ENCODE results near the gene SMCHD1. TPM values are rescaled to one million over a fixed set of nuclear protein-coding genes. Genes with fewer than 3 reads are reported as not detected.

The SMCHD1 gene
- total RNA-seq, 1 experiment from 2014 or later, result 89.2 TPM

DNA sequence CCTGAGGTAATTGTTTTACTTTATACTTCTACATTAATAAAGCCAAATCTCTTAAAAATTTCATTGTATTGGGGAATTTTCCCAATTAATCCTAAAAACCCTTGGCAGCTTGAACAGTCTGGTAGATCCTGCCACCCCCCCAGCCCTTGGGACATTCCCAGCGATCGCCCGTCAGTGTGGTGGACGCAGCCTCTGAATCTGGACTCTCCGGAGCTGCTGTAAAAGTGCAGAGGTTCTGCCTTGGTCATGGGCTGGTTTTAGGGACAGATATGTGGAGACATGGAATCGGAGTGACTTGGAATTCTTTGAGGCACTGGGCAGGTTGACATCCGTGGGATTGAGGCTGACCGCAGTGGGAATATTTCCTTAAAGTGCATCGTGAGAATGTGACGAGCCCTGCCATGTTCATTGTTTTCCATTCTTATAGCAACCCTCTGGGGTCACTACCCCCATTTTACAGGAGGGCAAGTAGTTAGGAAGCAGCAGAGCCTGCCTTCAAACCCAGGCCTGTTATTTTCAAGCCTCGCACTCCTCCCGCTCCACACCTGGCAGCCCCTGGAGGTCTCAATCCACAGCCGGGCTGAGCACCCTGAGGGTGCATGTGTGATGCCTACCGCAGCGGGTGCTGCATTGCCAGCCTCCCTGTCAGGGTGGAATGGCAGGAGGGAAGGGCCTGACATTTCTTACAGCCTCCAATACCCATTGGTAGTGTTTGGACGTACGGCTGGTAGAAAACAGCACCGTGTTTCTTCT is 197.8 kb downstream of the SMCHD1 start:
- no peaks in the 10 kb centered on the region for H3K9me3 ChIP-seq (replicated peaks)
- no peaks in the 10 kb centered on the region for H3K27me3 ChIP-seq
- no peak for DNase-seq
- no peaks in the 10 kb centered on the region for H3K36me3 ChIP-seq
- H3K27ac ChIP-seq, result no peak overlapping the region
- peaks cover 29% of the 10 kb centered on the region for H3K4me1 ChIP-seq
- no peak overlapping the region for H3K4me3 ChIP-seq

DNA sequence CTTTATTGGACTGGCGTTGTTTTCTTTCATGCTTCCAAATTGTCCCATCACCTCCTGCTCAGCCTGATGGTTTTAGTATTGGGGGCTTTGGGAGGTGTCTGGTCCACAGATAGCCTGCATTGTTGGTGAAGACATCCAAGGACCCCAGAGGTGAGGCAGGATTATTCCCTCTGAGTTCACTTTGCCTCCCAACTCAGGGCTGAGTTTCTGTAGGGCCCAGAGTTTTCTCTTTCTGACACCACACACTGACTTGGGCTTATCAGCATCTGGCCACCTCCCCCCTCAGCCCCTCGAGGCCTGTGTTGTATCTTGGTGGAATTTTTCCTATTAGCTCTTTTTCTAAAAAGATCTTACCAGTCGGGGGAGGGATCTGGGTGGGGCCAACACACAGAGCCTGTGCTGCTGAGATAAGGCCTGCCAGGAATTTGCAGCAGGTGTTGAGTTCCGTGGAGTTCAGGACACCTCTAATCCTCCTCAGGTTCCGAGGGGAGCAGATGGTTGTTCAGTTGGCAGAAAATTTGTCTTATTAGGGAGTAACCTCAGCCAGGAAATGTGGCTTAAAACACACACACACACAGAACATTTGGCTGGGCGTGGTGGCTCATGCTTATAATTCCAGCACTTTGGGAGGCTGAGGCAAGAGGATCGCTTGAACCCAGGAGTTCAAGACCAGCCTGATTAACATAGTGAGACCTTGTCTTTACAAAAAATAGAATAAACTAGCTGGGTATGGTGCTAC is 198.6 kb downstream of the SMCHD1 start:
- H3K4me1 ChIP-seq, result peaks cover 25% of the 10 kb centered on the region
- no peaks in the 10 kb centered on the region for H3K36me3 ChIP-seq
- H3K27ac ChIP-seq, result no peak overlapping the region
- peak; percentile 66 to 68 for DNase-seq
- no peak overlapping the region for H3K4me3 ChIP-seq
- no peaks in the 10 kb centered on the region for H3K27me3 ChIP-seq
- no peaks in the 10 kb centered on the region for H3K9me3 ChIP-seq (replicated peaks)

Other genes with a start within 250 kb of the SMCHD1 start
- gene METTL4, start 84.2 kb upstream of the SMCHD1 start, total RNA-seq (2014; rRNA removed; shearing (Covaris generic)), result 15.0 and 15.6 TPM in 2 replicates
- gene NDC80, start 84.2 kb upstream of the SMCHD1 start, total RNA-seq (2014; rRNA removed; shearing (Covaris generic)), result 77.5 and 95.3 TPM in 2 replicates
- 0.06 and 0.28 TPM in 2 replicates for gene EMILIN2, start 191.3 kb downstream of the SMCHD1 start, total RNA-seq (2014; rRNA removed; shearing (Covaris generic))

All from SJCRH30 (cell line).